ENCODE results near the gene CCK.
"Not testable (repeated sequence)": the region's sequence is repeated elsewhere in the genome, so short reads cannot be mapped to it uniquely, and the experiment has no call there.

The CCK gene

GRCh38 chr3:42300013-42300412 lies 34.0 kb upstream of the CCK start:
- no peak overlapping the region for H3K27ac ChIP-seq
- TF ChIP-seq CTCF (conservative IDR thresholded peaks at IDR 0.05) (no peak), ZFX (IDR thresholded peaks at IDR 0.05) (no peak)

GRCh38 chr3:42298259-42298658 lies 32.3 kb upstream of the CCK start:
- TF ChIP-seq CTCF (conservative IDR thresholded peaks at IDR 0.05) (no peak), ZFX (IDR thresholded peaks at IDR 0.05) (no peak)

GRCh38 chr3:42292009-42292408 lies 26.0 kb upstream of the CCK start:
- H3K27ac ChIP-seq = no peak overlapping the region
- TF ChIP-seq CTCF (conservative IDR thresholded peaks at IDR 0.05) (no peak), ZFX (IDR thresholded peaks at IDR 0.05) (no peak)

More at GRCh38 chr3:42298259-42298658, 32.3 kb upstream of the CCK start:
- no peak overlapping the region for H3K27ac ChIP-seq

GRCh38 chr3:42290966-42291714 lies 25.2 kb upstream of the CCK start:
- no peak overlapping the region for H3K27ac ChIP-seq
- TF ChIP-seq CTCF (conservative IDR thresholded peaks at IDR 0.05) (no peak), ZFX (IDR thresholded peaks at IDR 0.05) (no peak)

- H3K27ac ChIP-seq = no peak overlapping the region
- TF ChIP-seq CTCF (conservative IDR thresholded peaks at IDR 0.05) = no peak
- TF ChIP-seq ZFX (IDR thresholded peaks at IDR 0.05) = no peak
Observed at GRCh38 chr3:42289026-42289425, 23.0 kb upstream of the CCK start.

- TF ChIP-seq ZFX (IDR thresholded peaks at IDR 0.05) = no peak
- no peak for TF ChIP-seq CTCF (conservative IDR thresholded peaks at IDR 0.05)
- H3K27ac ChIP-seq = no peak overlapping the region
Observed at GRCh38 chr3:42288385-42288784, 22.4 kb upstream of the CCK start.

- H3K27ac ChIP-seq = not testable (repeated sequence)
Observed at GRCh38 chr3:42287423-42287822, 21.4 kb upstream of the CCK start.

- TF ChIP-seq CTCF (conservative IDR thresholded peaks at IDR 0.05) (no peak), ZFX (IDR thresholded peaks at IDR 0.05) (no peak)
- no peak overlapping the region for H3K27ac ChIP-seq
Observed at GRCh38 chr3:42277676-42278075, 11.7 kb upstream of the CCK start.

All from C4-2B (cell line).